HCT116 (cell line): ENCODE measurements around the gene SFT2D2. TPM values are rescaled to one million over a fixed set of nuclear protein-coding genes. Genes with fewer than 3 reads are reported as not detected.

Experiments used
- ATAC-seq: fragments of 200-7000 bp; cut with Tn5 transposase; 2 replicates; pipeline ENCODE4 v1.9.1; 2020; ENCODE audit warnings: mild to moderate bottlenecking, moderate library complexity
- BruUV-seq: library from RNA; stranded (reverse); fragments of 400-500 nt; replicated peaks from 2 replicates; lab custom pipeline; 2021; lab: Mats Ljungman, UMichigan
- CTCF ChIA-PET: fragments of 300-600 bp; sonication (Branson Sonifier 250); formaldehyde crosslinking; loops from one replicate; lab custom pipeline; 2021; ENCODE audit warnings: antibody characterized with exemption; lab: Charles Lee
- POLR2A ChIA-PET: fragments of 300-600, 350-600 bp; sonication (Branson Sonifier 250); formaldehyde crosslinking; loops from one replicate; lab custom pipeline; 2021; ENCODE audit warnings: antibody characterized with exemption; lab: Charles Lee
- RAD21 ChIA-PET, 2 experiments: fragments of 300-600 bp; sonication (Branson Sonifier 250); formaldehyde crosslinking; loops; one replicate each; lab custom pipeline; 2023; ENCODE audit warnings: low total read pairs in 2 of 2; ENCODE audit not compliant: uncharacterized antibody in 2 of 2, unreplicated experiment in 2 of 2, low non-redundant PET in 1 of 2; lab: Charles Lee
- DNase-seq: peaks from one replicate; pipeline ENCODE4 v3.0.0-alpha.2; 2010; ENCODE audit warnings: low read depth, low spot score
- H2AFZ ChIP-seq: fragments of 200-600 bp; shearing (Covaris generic), sonication (generic); 2 replicates; pipeline ENCODE4 v1.6.1; 2017; ENCODE audit warnings: low read depth, mixed run types, mixed read lengths, antibody characterized with exemption, low read length; ENCODE audit not compliant: poor library complexity, severe bottlenecking
- H3K27ac ChIP-seq: 2 replicates; pipeline ENCODE4 v1.5.1; 2012; ENCODE audit warnings: low read depth, low read length
- H3K27me3 ChIP-seq: fragments of 200-600 bp; sonication (generic); 2 replicates; pipeline ENCODE4 v1.6.1; 2016; ENCODE audit warnings: mixed run types, low read length, mixed read lengths; ENCODE audit not compliant: insufficient read depth
- H3K36me3 ChIP-seq, 2 experiments: fragments of 200-500 bp in 1 of 2; fragments of 200-600 bp in 1 of 2; sonication (Bioruptor generic) in 1 of 2; sonication (generic) in 1 of 2; 2 replicates each; pipeline versions ENCODE4 v1.5.1 to v1.6.1; 2014 to 2016; ENCODE audit warnings: low read length in 2 of 2, inconsistent platforms in 1 of 2, mixed read lengths in 1 of 2, mixed run types in 1 of 2; ENCODE audit not compliant: insufficient read depth in 2 of 2, control insufficient read depth in 1 of 2
- H3K4me1 ChIP-seq, 2 experiments: fragments of 200-600 bp in 1 of 2; sonication (generic) in 1 of 2; 2 replicates each; pipeline versions ENCODE4 v1.5.1 to v1.6.1; 2012 to 2017; ENCODE audit warnings: low read length in 2 of 2, inconsistent platforms in 1 of 2, mild to moderate bottlenecking in 1 of 2, mixed read lengths in 1 of 2, mixed run types in 1 of 2, moderate library complexity in 1 of 2; ENCODE audit not compliant: insufficient read depth in 2 of 2, control insufficient read depth in 1 of 2
- H3K4me2 ChIP-seq: fragments of 200-600 bp; sonication (generic); 2 replicates; pipeline ENCODE4 v1.6.1; 2017; ENCODE audit warnings: mixed run types, low read length, mixed read lengths
- H3K4me3 ChIP-seq, 2 experiments: fragments of 200-600 bp in 1 of 2; sonication (generic) in 1 of 2; replicated peaks in 1 of 2; 2 replicates each; pipeline ENCODE4 v1.5.1; 2011 to 2016; ENCODE audit warnings: low read length in 2 of 2, control low read depth in 1 of 2, low read depth in 1 of 2, mild to moderate bottlenecking in 1 of 2, mixed read lengths in 1 of 2, mixed run types in 1 of 2
- H3K79me2 ChIP-seq: fragments of 200-600 bp; sonication (generic); 2 replicates; pipeline ENCODE4 v1.6.1; 2017; ENCODE audit warnings: mild to moderate bottlenecking, mixed run types, low read length, moderate library complexity, mixed read lengths; ENCODE audit not compliant: insufficient read depth
- H3K9ac ChIP-seq: fragments of 200-600 bp; sonication (generic); 2 replicates; pipeline ENCODE4 v1.6.1; 2016; ENCODE audit warnings: low read length, mixed read lengths
- H3K9me2 ChIP-seq: fragments of 200-600 bp; sonication (generic), shearing (Covaris generic); 2 replicates; pipeline ENCODE4 v1.6.1; 2017; ENCODE audit warnings: mixed run types, mild to moderate bottlenecking, moderate library complexity; ENCODE audit not compliant: insufficient read depth
- H3K9me3 ChIP-seq, 2 experiments: fragments of 200-500 bp in 1 of 2; fragments of 200-600 bp in 1 of 2; sonication (Bioruptor generic) in 1 of 2; sonication (generic) in 1 of 2; 2 replicates each; pipeline ENCODE4 v1.6.1; 2014 to 2017; ENCODE audit warnings: low read length in 2 of 2, mixed read lengths in 2 of 2, inconsistent platforms in 1 of 2, low read depth in 1 of 2, mild to moderate bottlenecking in 1 of 2, mixed run types in 1 of 2, moderate library complexity in 1 of 2; ENCODE audit not compliant: control insufficient read depth in 1 of 2, insufficient read depth in 1 of 2
- H4K20me1 ChIP-seq: fragments of 200-600 bp; sonication (generic), shearing (Covaris generic); 2 replicates; pipeline ENCODE4 v1.6.1; 2017; ENCODE audit warnings: mixed run types, mild to moderate bottlenecking, moderate library complexity; ENCODE audit not compliant: insufficient read depth
- EGR1 ChIP-seq: IDR thresholded peaks from 2 replicates; pipeline ENCODE4 v1.6.1; 2012; ENCODE audit warnings: low read depth
- EZH2 ChIP-seq: fragments of 200-600 bp; sonication (generic); IDR thresholded peaks from 2 replicates; pipeline ENCODE4 v1.6.1; 2017; ENCODE audit warnings: antibody characterized with exemption, mixed run types
- FOSL1 ChIP-seq: IDR thresholded peaks from 2 replicates; pipeline ENCODE4 v1.6.1; 2012; ENCODE audit warnings: low read depth
- POLR2A ChIP-seq: IDR thresholded peaks from 2 replicates; pipeline ENCODE4 v1.7.0; 2011; ENCODE audit warnings: borderline replicate concordance; ENCODE audit not compliant: insufficient read depth, insufficient read length; ENCODE audit errors: extremely low read depth
- SP1 ChIP-seq: IDR thresholded peaks from 2 replicates; pipeline ENCODE4 v1.6.1; 2012; ENCODE audit warnings: low read depth
- TCF7L2 ChIP-seq: IDR thresholded peaks from 2 replicates; pipeline ENCODE4 v1.7.0; 2011; ENCODE audit warnings: borderline replicate concordance, inconsistent platforms; ENCODE audit not compliant: insufficient read depth, insufficient read length; ENCODE audit errors: extremely low read depth
- YY1 ChIP-seq: IDR thresholded peaks from 2 replicates; pipeline ENCODE4 v1.6.1; 2011; ENCODE audit warnings: low read length, low read depth, moderate library complexity, mild to moderate bottlenecking; ENCODE audit not compliant: insufficient replicate concordance; ENCODE audit errors: extremely low read depth
- ZFX ChIP-seq: fragments of 450-650 bp; IDR thresholded peaks from 2 replicates; pipeline ENCODE4 v1.6.1; 2017
- ZNF274 ChIP-seq: fragments of 200-500 bp; sonication (Bioruptor generic); IDR thresholded peaks from 2 replicates; pipeline ENCODE4 v1.6.1; 2014; ENCODE audit warnings: mild to moderate bottlenecking, low read depth, low read length, inconsistent platforms
- intact Hi-C: fragments of 100-400 bp; cut with micrococcal nuclease; formaldehyde crosslinking; loops from 2 replicates; pipeline ENCODE4 v1.10.0; 2022
- total RNA-seq: library from RNA; stranded (reverse); gene quantifications from one replicate; pipeline ENCODE4 v1.2.1, GENCODE V29; 2021; ENCODE audit not compliant: unreplicated experiment
- TF ChIP-seq, protein P1 (sequence below): IDR thresholded peaks from 2 replicates; pipeline ENCODE4 v1.6.1; 2012; ENCODE audit warnings: low read depth
- TF ChIP-seq, protein P2 (sequence below): IDR thresholded peaks from 2 replicates; pipeline ENCODE4 v1.6.1; 2012

SFT2D2 gene
- total RNA-seq, 1 experiment from 2014 or later: 57.5 TPM

DNA sequence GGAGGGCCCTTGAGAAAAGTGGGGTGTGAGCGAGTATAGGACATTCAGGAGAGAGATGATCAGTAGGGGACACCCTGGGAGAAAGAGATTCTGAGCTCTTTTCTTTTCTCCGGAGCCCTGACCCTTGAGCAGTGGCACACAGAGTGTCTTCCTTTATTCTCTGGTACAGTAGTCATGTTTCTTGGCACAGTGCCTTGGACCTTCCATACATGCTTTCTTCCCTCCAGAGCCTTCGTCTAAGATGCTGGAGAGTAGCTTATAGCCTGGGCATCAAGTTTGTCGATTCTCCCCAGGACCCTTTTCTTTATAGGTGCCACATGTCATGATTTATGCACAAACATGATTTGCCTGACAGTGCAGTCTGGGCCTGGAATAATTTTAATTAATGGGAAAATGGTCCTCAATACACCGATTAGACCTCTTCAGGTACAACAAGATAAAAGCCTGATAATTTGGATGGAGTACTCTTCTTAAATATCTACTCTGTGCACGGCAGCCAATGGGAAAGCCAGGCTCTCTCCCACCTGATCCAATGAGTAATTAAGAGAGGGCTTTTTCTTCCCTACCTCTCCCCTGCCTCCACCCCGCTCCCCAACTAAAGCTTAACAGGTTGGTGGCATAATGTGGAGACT lies 54.6 kb downstream of the SFT2D2 start, which contains the start of gene TBX19:
TSS of gene TBX19 (plus strand) at position 582 of the 632 bp plus-strand sequence. CDS start 214 bp downstream, outside the sequence.
- DNase-seq (no peak), ATAC-seq (no peak)
- Histone ChIP-seq H3K4me3 (no peak within 1 kb of the TSS), H3K36me3 (no peaks in the 10 kb centered on the region), H3K4me1 (peaks cover 8 to 11% of the 10 kb centered on the region in 2 experiments), H3K27me3 (no peaks in the 10 kb centered on the region), H4K20me1 (no peaks in the 10 kb centered on the region), H3K9me2 (no peaks in the 10 kb centered on the region), H3K9ac (no peak within 1 kb of the TSS), H3K79me2 (no peaks in the 10 kb centered on the region), H3K4me2 (no peak within 1 kb of the TSS), H3K9me3 (no peaks in the 10 kb centered on the region), H2AFZ (no peak within 1 kb of the TSS)
- ChIA-PET POLR2A (no interaction called here), CTCF (no interaction called here), RAD21 (no interaction called here)
- intact Hi-C loops: no loop called here
- TF ChIP-seq EZH2 (no peak), ZNF274 (no peak), TCF7L2 (no peak), ZFX (no peak), POLR2A (no peak), YY1 (no peak), FOSL1 (no peak), SP1 (no peak), EGR1 (no peak)
- TF ChIP-seq, protein P1, sequence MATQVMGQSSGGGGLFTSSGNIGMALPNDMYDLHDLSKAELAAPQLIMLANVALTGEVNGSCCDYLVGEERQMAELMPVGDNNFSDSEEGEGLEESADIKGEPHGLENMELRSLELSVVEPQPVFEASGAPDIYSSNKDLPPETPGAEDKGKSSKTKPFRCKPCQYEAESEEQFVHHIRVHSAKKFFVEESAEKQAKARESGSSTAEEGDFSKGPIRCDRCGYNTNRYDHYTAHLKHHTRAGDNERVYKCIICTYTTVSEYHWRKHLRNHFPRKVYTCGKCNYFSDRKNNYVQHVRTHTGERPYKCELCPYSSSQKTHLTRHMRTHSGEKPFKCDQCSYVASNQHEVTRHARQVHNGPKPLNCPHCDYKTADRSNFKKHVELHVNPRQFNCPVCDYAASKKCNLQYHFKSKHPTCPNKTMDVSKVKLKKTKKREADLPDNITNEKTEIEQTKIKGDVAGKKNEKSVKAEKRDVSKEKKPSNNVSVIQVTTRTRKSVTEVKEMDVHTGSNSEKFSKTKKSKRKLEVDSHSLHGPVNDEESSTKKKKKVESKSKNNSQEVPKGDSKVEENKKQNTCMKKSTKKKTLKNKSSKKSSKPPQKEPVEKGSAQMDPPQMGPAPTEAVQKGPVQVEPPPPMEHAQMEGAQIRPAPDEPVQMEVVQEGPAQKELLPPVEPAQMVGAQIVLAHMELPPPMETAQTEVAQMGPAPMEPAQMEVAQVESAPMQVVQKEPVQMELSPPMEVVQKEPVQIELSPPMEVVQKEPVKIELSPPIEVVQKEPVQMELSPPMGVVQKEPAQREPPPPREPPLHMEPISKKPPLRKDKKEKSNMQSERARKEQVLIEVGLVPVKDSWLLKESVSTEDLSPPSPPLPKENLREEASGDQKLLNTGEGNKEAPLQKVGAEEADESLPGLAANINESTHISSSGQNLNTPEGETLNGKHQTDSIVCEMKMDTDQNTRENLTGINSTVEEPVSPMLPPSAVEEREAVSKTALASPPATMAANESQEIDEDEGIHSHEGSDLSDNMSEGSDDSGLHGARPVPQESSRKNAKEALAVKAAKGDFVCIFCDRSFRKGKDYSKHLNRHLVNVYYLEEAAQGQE: no peak
- TF ChIP-seq, protein P2, sequence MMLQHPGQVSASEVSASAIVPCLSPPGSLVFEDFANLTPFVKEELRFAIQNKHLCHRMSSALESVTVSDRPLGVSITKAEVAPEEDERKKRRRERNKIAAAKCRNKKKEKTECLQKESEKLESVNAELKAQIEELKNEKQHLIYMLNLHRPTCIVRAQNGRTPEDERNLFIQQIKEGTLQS: no peak
- TF ChIP-seq, all 23 proteins: peak for 0
- H3K27ac ChIP-seq: no peak within 1 kb of the TSS
- BruUV-seq: no TSS peak
